ENCODE results near the gene GP9. TPM values are rescaled to one million over a fixed set of nuclear protein-coding genes. Genes with fewer than 3 reads are reported as not detected.

The GP9 gene
- total RNA-seq, 1 experiment from 2014 or later, result not detected

Other genes starting within 250 kb of the GP9 start
- 20.1 and 20.4 TPM in 2 replicates for gene ACAD9, start 181.2 kb upstream of the GP9 start, total RNA-seq (2014; rRNA removed; shearing (Covaris generic))
- 0.87 and 1.7 TPM in 2 replicates for gene CFAP92, start 66.7 kb upstream of the GP9 start, total RNA-seq (2014; rRNA removed; shearing (Covaris generic))
- 0.21 and 0.81 TPM in 2 replicates for gene EFCC1, start 59.5 kb upstream of the GP9 start, total RNA-seq (2014; rRNA removed; shearing (Covaris generic))
- gene RAB43, start 61.0 kb downstream of the GP9 start, total RNA-seq (2014; rRNA removed; shearing (Covaris generic)), result 31.9 and 39.4 TPM in 2 replicates
- gene ISY1, start 100.3 kb downstream of the GP9 start, total RNA-seq (2014; rRNA removed; shearing (Covaris generic)), result 24.1 and 26.2 TPM in 2 replicates
- 351 and 430 TPM in 2 replicates for gene CNBP, start 123.1 kb downstream of the GP9 start, total RNA-seq (2014; rRNA removed; shearing (Covaris generic))
- gene COPG1, start 188.8 kb downstream of the GP9 start, total RNA-seq (2014; rRNA removed; shearing (Covaris generic)), result 138 TPM in 2 replicates
- 28.1 and 32.0 TPM in 2 replicates for gene HMCES, start 218.1 kb downstream of the GP9 start, total RNA-seq (2014; rRNA removed; shearing (Covaris generic))